T-cell (primary cell): ENCODE measurements around the gene MED23. TPM values are rescaled to one million over a fixed set of nuclear protein-coding genes. Genes with fewer than 3 reads are reported as not detected.
A peak's percentile ranks its signal among the peaks of the same experiment; 100 is the strongest.
"Not testable (repeated sequence)": the region's sequence is repeated elsewhere in the genome, so short reads cannot be mapped to it uniquely, and the experiment has no call there.

ENCODE experiments used
- ATAC-seq, 4 experiments: fragments of 200-7000 bp in 3 of 4; fragments of 150-1000 bp in 1 of 4; cut with Tn5 transposase; replicated peaks in 1 of 4; 1 replicate in 3 of 4; 2 replicates in 1 of 4; pipeline ENCODE4 v1.10.0; 2021; ENCODE audit warnings: moderate library complexity in 3 of 4, mild to moderate bottlenecking in 2 of 4, moderate number of reproducible peaks in 1 of 4
- CTCF ChIA-PET, 2 donors: fragments of 300-600 bp; sonication (Branson Sonifier 250); formaldehyde crosslinking; loops; one replicate each; lab custom pipeline; 2022; ENCODE audit warnings: antibody characterized with exemption in 2 of 2; lab: Charles Lee
- POLR2A ChIA-PET, 2 donors: fragments of 300-600 bp; sonication (Branson Sonifier 250); formaldehyde crosslinking; loops; one replicate each; lab custom pipeline; 2022; ENCODE audit warnings: antibody characterized with exemption in 2 of 2; lab: Charles Lee
- DNase-seq, 35 experiments: peaks; one replicate each; pipeline versions ENCODE4 v3.0.0 to v3.0.0-alpha.2; 2013 to 2023
- H3K27ac ChIP-seq: one replicate; pipeline ENCODE4 v1.5.1; 2013; ENCODE audit warnings: low read length
- H3K27me3 ChIP-seq, 2 experiments: replicated peaks in 1 of 2; 1 replicate in 1 of 2; 2 replicates in 1 of 2; pipeline versions ENCODE4 v1.6.1 to v1.7.0; 2013; ENCODE audit warnings: low read length in 1 of 2, mixed read lengths in 1 of 2; ENCODE audit not compliant: control insufficient read depth in 2 of 2, insufficient read depth in 2 of 2; ENCODE audit errors: extremely low read depth in 1 of 2
- H3K36me3 ChIP-seq, 2 donors: 1 replicate in 1 of 2; 2 replicates in 1 of 2; pipeline versions ENCODE4 v1.6.1 to v1.7.0; 2013; ENCODE audit warnings: low read length in 1 of 2; ENCODE audit not compliant: control insufficient read depth in 2 of 2, insufficient read depth in 1 of 2; ENCODE audit errors: extremely low read depth in 1 of 2
- H3K4me1 ChIP-seq, 2 experiments: 1 replicate in 1 of 2; 2 replicates in 1 of 2; pipeline versions ENCODE4 v1.6.1 to v1.7.0; 2013; ENCODE audit warnings: low read length in 2 of 2, mixed read lengths in 1 of 2; ENCODE audit not compliant: insufficient read depth in 2 of 2, control insufficient read depth in 1 of 2; ENCODE audit errors: extremely low read depth in 1 of 2
- H3K4me3 ChIP-seq, 2 donors: 1 replicate in 1 of 2; 2 replicates in 1 of 2; pipeline versions ENCODE4 v1.5.1 to v1.7.0; 2013; ENCODE audit warnings: mild to moderate bottlenecking in 2 of 2, low read length in 1 of 2, moderate library complexity in 1 of 2; ENCODE audit not compliant: control insufficient read depth in 1 of 2; ENCODE audit errors: extremely low read depth in 1 of 2
- H3K9me3 ChIP-seq: 2 replicates; pipeline ENCODE4 v1.7.0; 2013
- H3K27ac Mint-ChIP-seq, 2 donors: one replicate each; pipeline ENCODE4 v1.8.0; 2020 to 2021; ENCODE audit warnings: mild to moderate bottlenecking in 2 of 2, mixed read lengths in 2 of 2
- H3K27me3 Mint-ChIP-seq, 2 donors: one replicate each; pipeline ENCODE4 v1.8.0; 2021 to 2022; ENCODE audit warnings: mixed read lengths in 2 of 2
- H3K36me3 Mint-ChIP-seq: one replicate; pipeline ENCODE4 v1.8.0; 2021; ENCODE audit warnings: mixed read lengths
- H3K4me1 Mint-ChIP-seq, 3 donors: one replicate each; pipeline ENCODE4 v1.8.0; 2020 to 2022; ENCODE audit warnings: mixed read lengths in 3 of 3, mild to moderate bottlenecking in 1 of 3
- H3K4me3 Mint-ChIP-seq, 3 donors: one replicate each; pipeline ENCODE4 v1.8.0; 2020 to 2022; ENCODE audit warnings: mild to moderate bottlenecking in 3 of 3, mixed read lengths in 3 of 3, moderate library complexity in 3 of 3
- H3K9me3 Mint-ChIP-seq, 3 donors: one replicate each; pipeline ENCODE4 v1.8.0; 2020 to 2022; ENCODE audit warnings: mixed read lengths in 3 of 3
- WGBS: methylation state at CpG from one replicate; pipeline ENCODE4 v1.1.5; 2013; ENCODE audit warnings: missing lambda C conversion rate; ENCODE audit not compliant: insufficient coverage; 5-methylcytosine and 5-hydroxymethylcytosine counted together
- total RNA-seq, 35 experiments: library from RNA in 6 of 35; stranded (reverse) in 6 of 35; fragments of 120-200 nt in 1 of 35; gene quantifications; one replicate each; pipeline versions ENCODE4 v1.2.1 to v1.2.4 and lab custom pipeline; 2013 to 2026

The MED23 gene
- total RNA-seq, 5 donors from 2014 or later (not counting 1 experiment from before 2014, with no cell fraction given), result 45.6 to 64.5 (median 46.6) TPM

DNA sequence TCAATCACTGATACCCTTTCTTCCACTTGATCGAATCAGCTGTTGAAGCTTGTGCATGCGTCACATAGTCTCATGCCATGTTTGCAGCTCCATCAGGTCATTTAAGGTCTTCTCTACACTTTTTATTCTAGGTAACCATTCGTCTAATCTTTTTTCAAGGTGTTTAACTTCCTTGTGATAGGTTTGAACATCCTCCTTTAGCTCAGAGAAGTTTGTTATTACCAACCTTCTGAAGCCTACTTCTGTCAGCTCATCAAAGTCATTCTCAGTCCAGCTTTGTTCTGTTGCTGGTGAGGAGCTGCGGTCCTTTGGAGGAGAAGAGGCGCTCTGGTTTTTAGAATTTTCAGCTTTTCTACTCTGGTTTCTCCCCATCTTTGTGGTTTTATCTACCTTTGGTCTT is 97.1 kb downstream of the MED23 start:
- H3K9me3 ChIP-seq, H3K36me3 Mint-ChIP-seq, H3K4me3 ChIP-seq, H3K36me3 ChIP-seq, ATAC-seq, H3K27me3 Mint-ChIP-seq, H3K27me3 ChIP-seq, H3K9me3 Mint-ChIP-seq: not testable (repeated sequence)
- ChIA-PET CTCF (interaction anchor here (0.6 to 4.3 kb wide), 9 partner anchors 10 to 645 kb away, joined by 3 to 74 read pairs (median 4); no protein-coding TSS in a partner anchor), POLR2A (interaction anchor here (0.7 kb wide), 2 partner anchors 305 to 318 kb away, joined by 3 read pairs; no protein-coding TSS in a partner anchor)
- Histone ChIP-seq H3K27ac (peak overlapping the region; percentile 12), H3K4me1 (peaks cover 10 to 19% of the 10 kb centered on the region in 2 experiments)
- DNase-seq, result peak in 11 of 35 experiments; percentile 10 to 47 (median 20)
- H3K27ac Mint-ChIP-seq, result peak overlapping the region; percentile 94
- peaks cover 56 to 64% (median 59%) of the 10 kb centered on the region in 3 donors for H3K4me1 Mint-ChIP-seq
- 81% methylated on average over 2 of the region's 5 CpGs for WGBS
- H3K4me3 Mint-ChIP-seq, result peak overlapping the region in 1 of 3 donors; percentile 52

DNA sequence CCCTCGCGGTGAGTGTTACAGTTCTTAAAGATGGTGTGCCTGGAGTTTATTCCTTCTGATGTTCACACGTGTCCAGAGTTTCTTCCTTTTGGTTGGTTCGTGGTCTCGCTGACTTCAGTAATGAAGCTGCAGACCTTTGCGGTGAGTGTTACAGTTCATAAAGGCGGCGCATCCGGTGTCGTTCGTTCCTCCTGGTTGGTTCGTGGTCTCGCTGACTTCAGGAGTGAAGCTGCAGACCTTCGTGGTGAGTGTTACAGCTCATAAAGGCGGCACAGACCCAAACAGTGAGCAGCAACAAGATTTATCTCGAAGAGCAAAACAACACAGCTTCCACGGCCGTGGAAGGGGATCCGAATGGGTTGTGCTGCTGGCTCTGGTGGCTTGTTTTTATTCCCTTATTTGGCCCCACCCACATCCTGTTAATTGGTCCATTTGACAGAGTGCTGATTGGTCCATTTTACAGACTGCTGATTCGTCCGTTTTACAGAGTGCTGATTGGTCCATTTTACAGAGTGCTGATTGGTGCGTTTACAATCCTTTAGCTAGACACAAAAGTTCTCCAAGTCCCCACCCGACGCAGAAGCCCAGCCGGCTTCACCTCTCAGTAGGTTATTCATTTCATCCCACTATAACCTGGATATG is 103.2 kb downstream of the MED23 start:
- WGBS, result 89% methylated on average over 18 of the region's 25 CpGs
- DNase-seq (peak in 20 of 35 experiments; percentile 1 to 56 (median 26)), ATAC-seq (peak in 3 of 4 experiments; percentile 38 to 63 (median 60))
- Mint-ChIP-seq H3K4me1 (peaks cover 24 to 33% (median 32%) of the 10 kb centered on the region in 3 donors), H3K4me3 (peak overlapping the region in 2 of 3 donors; percentile 3 to 46), H3K27me3 (no peaks in the 10 kb centered on the region), H3K36me3 (no peaks in the 10 kb centered on the region), H3K9me3 (no peaks in the 10 kb centered on the region), H3K27ac (peak overlapping the region; percentile 7 to 51)
- Histone ChIP-seq H3K36me3 (no peaks in the 10 kb centered on the region), H3K9me3 (no peaks in the 10 kb centered on the region), H3K27me3 (no peaks in the 10 kb centered on the region), H3K27ac (no peak overlapping the region), H3K4me1 (peaks cover 2 to 8% of the 10 kb centered on the region in 2 experiments), H3K4me3 (no peak overlapping the region)
- CTCF ChIA-PET, result interaction anchor here (0.6 to 2.0 kb wide), 5 partner anchors 9 to 664 kb away, joined by 3 to 10 read pairs (median 4); no protein-coding TSS in a partner anchor
- POLR2A ChIA-PET, result interaction anchor here in 1 of 2 donors (0.6 kb wide), 1 partner anchor 8 kb away, joined by 4 read pairs; no protein-coding TSS in a partner anchor

DNA sequence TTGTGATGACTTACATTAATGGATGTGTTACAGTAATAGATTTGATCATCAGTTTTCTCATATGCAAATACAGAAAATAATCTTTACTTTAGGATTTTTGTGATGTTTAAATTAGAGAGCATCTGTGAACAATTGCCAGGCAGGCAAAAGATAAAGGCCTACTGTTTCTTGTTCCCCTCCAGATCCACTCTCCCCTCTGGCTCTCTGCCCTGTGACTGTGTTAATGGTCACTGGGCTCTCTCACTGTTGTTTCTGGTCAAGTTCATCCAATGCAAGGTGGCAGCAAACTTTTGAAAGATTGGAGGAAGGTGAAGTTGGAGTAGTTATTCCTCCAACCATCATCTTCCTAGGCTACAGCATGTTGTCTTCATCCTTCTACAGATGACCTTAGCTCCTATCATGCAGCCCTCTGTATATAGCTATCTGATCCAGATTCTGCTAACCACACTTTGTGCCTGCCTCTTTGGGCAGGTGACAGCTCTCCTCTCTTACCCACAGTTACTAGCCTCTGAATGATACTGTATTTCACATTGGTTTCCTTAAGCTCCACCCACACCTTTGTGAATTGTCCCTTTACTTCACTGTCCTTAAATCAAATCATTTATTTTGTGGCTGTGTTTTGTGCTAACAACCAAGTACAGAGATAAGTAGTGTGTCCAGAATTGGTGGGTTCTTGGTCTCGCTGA is 103.9 kb downstream of the MED23 start:
- Mint-ChIP-seq H3K27ac (peak overlapping the region; percentile 7 to 51), H3K27me3 (no peaks in the 10 kb centered on the region), H3K4me1 (peaks cover 24 to 32% (median 32%) of the 10 kb centered on the region in 3 donors), H3K36me3 (no peaks in the 10 kb centered on the region), H3K9me3 (no peaks in the 10 kb centered on the region), H3K4me3 (peak overlapping the region in 2 of 3 donors; percentile 3 to 46)
- ChIA-PET CTCF (interaction anchor here (0.6 to 2.0 kb wide), 2 partner anchors 341 to 663 kb away, joined by 3 to 4 read pairs; no protein-coding TSS in a partner anchor), POLR2A (no interaction called here)
- H3K27ac ChIP-seq, result no peak overlapping the region
- ATAC-seq, result peak in 2 of 4 experiments; percentile 9 to 20
- H3K36me3 ChIP-seq, result no peaks in the 10 kb centered on the region
- no peaks in the 10 kb centered on the region for H3K9me3 ChIP-seq
- no peaks in the 10 kb centered on the region for H3K27me3 ChIP-seq
- H3K4me1 ChIP-seq, result peaks cover 2 to 11% of the 10 kb centered on the region in 2 experiments
- DNase-seq, result no peak
- no peak overlapping the region for H3K4me3 ChIP-seq
- 100% methylated on average over 1 of the region's 1 CpG for WGBS

Other genes starting within 250 kb of the MED23 start
- 1 to 10 TPM in 1 of 5 donors, under 1 TPM in 3, not detected in 1; 0.49 to 1.1 (median 0.75) TPM for gene ARG1, start 55.0 kb downstream of the MED23 start, total RNA-seq
- gene ENPP3, start 9.1 kb upstream of the MED23 start, total RNA-seq, result under 1 TPM; 0.30 to 0.68 (median 0.53) TPM
- gene OR2A4, start 73.2 kb upstream of the MED23 start, total RNA-seq, result not detected
- not detected for gene CTAGE9, start 82.8 kb upstream of the MED23 start, total RNA-seq
- under 1 TPM; 0.15 to 0.47 (median 0.35) TPM for gene ENPP1, start 179.8 kb upstream of the MED23 start, total RNA-seq